ENCODE data around the gene CACNA1H. TPM values are rescaled to one million over a fixed set of nuclear protein-coding genes. Genes with fewer than 3 reads are reported as not detected.

The CACNA1H gene
- total and polyA plus RNA-seq, 11 donors: 1.6 to 14.6 (median 3.2) TPM

DNA sequence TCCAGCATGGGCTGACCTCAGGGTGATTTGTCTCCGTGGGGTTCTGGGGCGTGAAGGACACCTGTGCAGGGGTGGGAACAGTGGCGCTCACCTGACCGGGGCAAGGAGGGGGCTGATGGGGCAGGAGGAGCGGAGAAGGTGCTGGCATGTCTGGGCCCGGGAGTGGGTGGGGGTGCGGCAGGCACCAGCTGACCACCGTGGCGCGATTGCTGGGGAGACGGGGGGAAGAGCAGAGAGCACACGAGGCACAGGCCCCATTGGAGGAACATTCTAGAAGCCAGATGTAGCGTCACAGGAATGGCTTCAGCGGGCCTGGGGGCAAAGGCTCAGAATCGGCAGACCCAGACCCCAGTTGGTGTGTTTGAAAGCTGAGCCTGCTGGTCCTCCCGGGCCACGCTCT is 12.1 kb downstream of the CACNA1H start:
- intact Hi-C loops (cut with DNase I): no loop called here
- DNase-seq: no peak
- Histone ChIP-seq H3K9me3 (no peaks in the 10 kb centered on the region), H3K27me3 (peaks cover 0 to 31% (median 0%) of the 10 kb centered on the region in 9 donors), H3K4me1 (peaks cover 0 to 21% (median 4%) of the 10 kb centered on the region in 12 donors), H3K36me3 (no peaks in the 10 kb centered on the region), H3K27ac (peak overlapping the region in 1 of 12 donors; percentile 90), H3K4me3 (no peak overlapping the region)
- TF ChIP-seq POLR2A (IDR thresholded peaks at IDR 0.05): no peak
- TF ChIP-seq, protein P1, sequence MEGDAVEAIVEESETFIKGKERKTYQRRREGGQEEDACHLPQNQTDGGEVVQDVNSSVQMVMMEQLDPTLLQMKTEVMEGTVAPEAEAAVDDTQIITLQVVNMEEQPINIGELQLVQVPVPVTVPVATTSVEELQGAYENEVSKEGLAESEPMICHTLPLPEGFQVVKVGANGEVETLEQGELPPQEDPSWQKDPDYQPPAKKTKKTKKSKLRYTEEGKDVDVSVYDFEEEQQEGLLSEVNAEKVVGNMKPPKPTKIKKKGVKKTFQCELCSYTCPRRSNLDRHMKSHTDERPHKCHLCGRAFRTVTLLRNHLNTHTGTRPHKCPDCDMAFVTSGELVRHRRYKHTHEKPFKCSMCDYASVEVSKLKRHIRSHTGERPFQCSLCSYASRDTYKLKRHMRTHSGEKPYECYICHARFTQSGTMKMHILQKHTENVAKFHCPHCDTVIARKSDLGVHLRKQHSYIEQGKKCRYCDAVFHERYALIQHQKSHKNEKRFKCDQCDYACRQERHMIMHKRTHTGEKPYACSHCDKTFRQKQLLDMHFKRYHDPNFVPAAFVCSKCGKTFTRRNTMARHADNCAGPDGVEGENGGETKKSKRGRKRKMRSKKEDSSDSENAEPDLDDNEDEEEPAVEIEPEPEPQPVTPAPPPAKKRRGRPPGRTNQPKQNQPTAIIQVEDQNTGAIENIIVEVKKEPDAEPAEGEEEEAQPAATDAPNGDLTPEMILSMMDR (IDR thresholded peaks at IDR 0.05): no peak
- no peak for ATAC-seq
- 86 to 92% (median 89%) methylated on average over 17 of the region's 17 CpGs for WGBS, 4 donors

DNA sequence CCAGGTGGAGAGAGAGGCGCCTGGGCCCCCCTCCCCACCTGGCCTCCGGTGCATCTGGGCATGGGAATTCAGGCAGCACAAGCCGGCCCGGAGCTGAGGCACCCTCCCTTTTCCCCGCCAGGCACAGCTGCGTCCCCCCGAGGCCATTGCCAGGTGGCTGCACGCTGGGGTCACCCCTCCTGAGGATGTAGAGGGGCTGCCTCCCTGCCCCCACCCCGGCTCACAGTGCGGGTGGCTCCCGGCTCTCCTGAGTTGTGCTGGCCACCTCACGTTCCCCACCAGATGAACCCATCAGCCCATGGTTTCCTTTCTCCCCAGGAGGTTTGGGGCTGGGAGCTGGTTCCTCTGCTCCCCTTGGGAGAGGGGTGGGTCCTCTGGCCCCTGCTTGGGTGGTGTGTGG is 12.6 kb downstream of the CACNA1H start:
- intact Hi-C loops (cut with DNase I): no loop called here
- DNase-seq (no peak), ATAC-seq (no peak)
- 79 to 88% (median 80%) methylated on average over 8 to 12 of the region's 12 CpGs for WGBS, 4 donors
- TF ChIP-seq POLR2A (IDR thresholded peaks at IDR 0.05): no peak
- TF ChIP-seq, protein P1 (IDR thresholded peaks at IDR 0.05): no peak
- Histone ChIP-seq H3K4me1 (peaks cover 0 to 18% (median 3%) of the 10 kb centered on the region in 12 donors), H3K4me3 (no peak overlapping the region), H3K27me3 (peaks cover 0 to 35% (median 0%) of the 10 kb centered on the region in 9 donors), H3K9me3 (no peaks in the 10 kb centered on the region), H3K36me3 (no peaks in the 10 kb centered on the region), H3K27ac (peak overlapping the region in 1 of 12 donors; percentile 90)

DNA sequence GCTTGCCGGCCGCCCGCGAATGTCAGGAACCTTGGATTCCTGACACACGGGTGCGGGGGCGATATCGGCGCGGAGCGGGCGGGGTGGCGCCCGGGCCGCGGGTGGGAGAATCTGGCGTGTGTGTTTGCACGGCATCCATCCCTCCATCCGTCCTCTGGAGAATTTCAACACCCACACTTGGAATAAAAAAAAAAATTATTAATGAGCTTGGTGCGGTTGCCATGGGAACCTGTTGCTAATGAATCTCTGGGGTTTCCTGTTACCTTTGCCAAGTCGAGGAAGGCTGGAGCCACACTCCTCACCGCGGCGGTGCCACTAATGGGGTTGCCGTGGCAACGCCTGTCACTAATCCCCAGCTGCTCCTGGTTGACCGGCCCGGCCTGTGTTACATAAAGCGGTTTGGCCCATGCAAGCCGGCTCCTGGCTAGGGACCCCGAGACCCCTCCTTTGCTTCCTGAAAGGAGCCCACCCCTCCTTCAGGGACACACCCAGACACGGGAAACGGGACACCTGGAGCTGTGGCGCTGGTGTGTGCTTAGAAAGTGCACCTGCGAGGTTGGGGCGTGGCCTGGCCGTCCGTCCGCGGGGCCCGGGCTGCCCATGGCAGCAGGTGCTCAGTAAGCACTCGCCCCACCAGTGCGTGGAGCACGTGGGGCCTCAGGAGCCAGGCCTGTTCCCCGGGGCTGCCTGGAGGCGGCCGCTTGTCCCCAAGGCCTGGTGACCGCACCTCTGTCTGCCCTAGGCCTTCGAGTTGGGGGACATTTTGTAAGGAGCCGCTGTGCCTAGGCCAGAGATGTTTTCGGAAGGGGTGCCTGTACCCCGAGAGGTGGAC is 14.6 kb downstream of the CACNA1H start:
- H3K4me1 ChIP-seq: peaks cover 0 to 12% (median 0%) of the 10 kb centered on the region in 12 donors

DNA sequence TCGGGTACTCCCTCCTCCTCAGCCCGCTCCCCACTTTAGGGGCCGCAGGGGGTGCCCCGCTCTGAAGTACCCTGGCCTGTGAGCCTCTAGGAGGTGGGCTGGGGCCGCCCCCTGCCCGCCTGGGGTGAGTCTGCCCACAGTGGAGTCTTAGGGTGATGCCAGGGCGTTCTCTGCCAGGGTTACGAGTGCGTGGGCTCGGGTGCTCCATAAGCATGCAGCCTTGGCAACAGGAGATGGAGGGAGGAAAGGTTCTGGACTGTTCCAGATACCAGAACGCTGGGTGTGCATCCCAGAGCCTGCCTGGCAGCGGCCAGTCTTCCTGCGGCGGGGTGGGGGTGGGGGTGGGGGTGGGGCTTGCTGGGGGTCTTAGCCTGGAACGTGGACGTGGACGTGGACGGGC is 15.9 kb downstream of the CACNA1H start:
- peaks cover 0 to 28% (median 3%) of the 10 kb centered on the region in 9 donors for H3K27me3 ChIP-seq
- no peak for TF ChIP-seq POLR2A (IDR thresholded peaks at IDR 0.05)
- TF ChIP-seq, protein P1 (IDR thresholded peaks at IDR 0.05): no peak
- H3K27ac ChIP-seq: peak overlapping the region in 2 of 12 donors; percentile 57 to 90
- no peaks in the 10 kb centered on the region for H3K9me3 ChIP-seq
- no peak overlapping the region for H3K4me3 ChIP-seq
- DNase-seq: no peak
- peaks cover 0 to 12% (median 0%) of the 10 kb centered on the region in 12 donors for H3K4me1 ChIP-seq
- 80 to 89% (median 85%) methylated on average over 8 to 18 of the region's 18 CpGs for WGBS, 4 donors
- intact Hi-C loops (cut with DNase I): no loop called here
- ATAC-seq: no peak
- H3K36me3 ChIP-seq: no peaks in the 10 kb centered on the region

More for the DNA sequence above, 14.6 kb downstream of the CACNA1H start:
- Histone ChIP-seq H3K36me3 (no peaks in the 10 kb centered on the region), H3K27me3 (peaks cover 0 to 28% (median 3%) of the 10 kb centered on the region in 9 donors), H3K27ac (peak overlapping the region in 1 of 12 donors; percentile 90), H3K4me3 (no peak overlapping the region), H3K9me3 (no peaks in the 10 kb centered on the region)
- DNase-seq (no peak), ATAC-seq (no peak)
- 73 to 82% (median 77%) methylated on average over 32 to 52 of the region's 52 CpGs for WGBS, 4 donors
- TF ChIP-seq, protein P1 (IDR thresholded peaks at IDR 0.05): no peak
- no peak for TF ChIP-seq POLR2A (IDR thresholded peaks at IDR 0.05)
- intact Hi-C loops (cut with DNase I): no loop called here

All from heart left ventricle (tissue), 16 donors.